ENCODE results near the gene FBXL16. TPM values are rescaled to one million over a fixed set of nuclear protein-coding genes. Genes with fewer than 3 reads are reported as not detected.
"Not testable (repeated sequence)": the region's sequence is repeated elsewhere in the genome, so short reads cannot be mapped to it uniquely, and the experiment has no call there.

The FBXL16 gene
- total RNA-seq, 4 donors from 2014 or later: 5.8 to 7.5 (median 6.9) TPM

GRCh38 chr16:694187-694862 is 11.3 kb downstream of the FBXL16 start:
- Histone ChIP-seq H3K27me3 (no peaks in the 10 kb centered on the region), H3K4me1 (peaks cover 27 to 34% of the 10 kb centered on the region in 2 donors), H3K9me3 (no peaks in the 10 kb centered on the region), H3K27ac (no peak overlapping the region), H3K36me3 (no peaks in the 10 kb centered on the region), H3K4me3 (replicated peaks in 1 of 3) (peak overlapping the region in 1 of 3 donors; percentile 32)
- no peak for DNase-seq
- no peak for TF ChIP-seq POLR2A (IDR thresholded peaks at IDR 0.05)
- TF ChIP-seq CTCF (IDR thresholded peaks at IDR 0.05): no peak
- intact Hi-C loops (cut with DNase I): no loop called here
- 0 to 9% methylated on average over 3 to 29 of the region's 64 CpGs for WGBS, 2 donors

DNA sequence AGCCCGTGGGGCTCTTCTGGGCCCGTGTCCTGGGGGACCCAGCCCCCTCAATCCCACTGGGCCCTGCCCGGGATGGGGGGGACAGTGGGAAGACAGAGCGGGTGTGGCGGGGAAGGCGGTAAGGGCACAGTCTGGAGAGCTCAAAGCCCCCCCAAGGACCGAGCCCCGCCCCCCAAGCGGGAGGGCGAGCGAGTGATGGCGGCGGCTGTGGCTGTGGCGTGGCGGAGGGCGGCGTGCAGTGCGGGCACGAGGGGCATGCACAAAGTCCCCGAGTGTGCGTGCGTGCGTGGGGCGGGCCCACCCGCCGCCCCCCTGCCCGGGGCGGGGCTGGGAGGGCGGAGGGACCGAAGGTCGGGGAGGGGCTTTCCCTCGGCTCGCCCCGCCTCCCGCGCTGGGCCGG is 11.8 kb downstream of the FBXL16 start:
- Histone ChIP-seq H3K27ac (no peak overlapping the region), H3K4me3 (replicated peaks in 1 of 3) (no peak overlapping the region), H3K36me3 (no peaks in the 10 kb centered on the region), H3K27me3 (no peaks in the 10 kb centered on the region), H3K4me1 (peaks cover 28 to 40% of the 10 kb centered on the region in 2 donors), H3K9me3 (no peaks in the 10 kb centered on the region)
- no peak for TF ChIP-seq POLR2A (IDR thresholded peaks at IDR 0.05)
- no peak for TF ChIP-seq CTCF (IDR thresholded peaks at IDR 0.05)
- intact Hi-C loops (cut with DNase I): no loop called here
- no peak for DNase-seq
- WGBS, 2 donors: 45% methylated on average over 16 of the region's 37 CpGs; no CpG with 5 or more reads in 1 of the 2 donors

DNA sequence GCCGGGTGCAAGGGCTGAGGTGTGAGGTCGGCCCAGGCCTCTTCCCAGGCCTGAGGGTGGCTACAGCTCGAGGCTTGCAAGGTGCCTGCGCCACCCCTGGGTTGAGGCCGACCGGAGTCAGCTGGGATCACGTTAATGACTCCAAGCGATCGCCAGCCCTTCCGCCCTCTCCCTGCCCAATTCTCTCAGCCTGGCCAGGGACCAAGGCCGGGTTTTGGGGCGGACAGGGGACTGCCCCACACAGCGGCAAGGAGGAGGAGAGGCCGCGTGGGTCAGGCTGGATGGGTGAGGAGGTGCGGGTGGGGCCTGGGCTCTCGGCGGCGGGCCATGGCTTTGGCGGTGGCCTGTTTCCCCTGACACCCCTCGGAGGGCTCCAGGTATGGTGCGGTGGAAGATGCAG is 12.2 kb downstream of the FBXL16 start:
- no peak for DNase-seq
- intact Hi-C loops (cut with DNase I): no loop called here
- no peaks in the 10 kb centered on the region for H3K9me3 ChIP-seq
- whole genome bisulfite sequencing, 2 donors: 67% methylated on average over 13 of the region's 22 CpGs; no CpG with 5 or more reads in 1 of the 2 donors
- H3K27ac ChIP-seq: no peak overlapping the region
- H3K27me3 ChIP-seq: no peaks in the 10 kb centered on the region
- H3K4me1 ChIP-seq: peaks cover 28 to 41% of the 10 kb centered on the region in 2 donors
- no peak for TF ChIP-seq POLR2A (IDR thresholded peaks at IDR 0.05)
- no peak for TF ChIP-seq CTCF (IDR thresholded peaks at IDR 0.05)
- H3K4me3 ChIP-seq (replicated peaks in 1 of 3): no peak overlapping the region
- no peaks in the 10 kb centered on the region for H3K36me3 ChIP-seq

GRCh38 chr16:692356-693108 is 13.1 kb downstream of the FBXL16 start:
- H3K27ac ChIP-seq: no peak overlapping the region
- no peaks in the 10 kb centered on the region for H3K9me3 ChIP-seq
- H3K27me3 ChIP-seq: no peaks in the 10 kb centered on the region
- no peak overlapping the region for H3K4me3 ChIP-seq (replicated peaks in 1 of 3)
- TF ChIP-seq POLR2A (IDR thresholded peaks at IDR 0.05) (no peak), CTCF (IDR thresholded peaks at IDR 0.05) (no peak)
- no peak for DNase-seq
- intact Hi-C loops (cut with DNase I): no loop called here
- no peaks in the 10 kb centered on the region for H3K36me3 ChIP-seq
- H3K4me1 ChIP-seq: peaks cover 28 to 41% of the 10 kb centered on the region in 2 donors
- WGBS, 2 donors: 64 to 72% methylated on average over 10 of the region's 10 CpGs

GRCh38 chr16:691242-691641 is 14.4 kb downstream of the FBXL16 start:
- H3K9me3 ChIP-seq; H3K36me3 ChIP-seq; DNase-seq; H3K27ac ChIP-seq; H3K4me3 ChIP-seq (replicated peaks in 1 of 3); H3K27me3 ChIP-seq; intact Hi-C loops (cut with DNase I): not testable (repeated sequence)
- H3K4me1 ChIP-seq: peaks cover 28 to 40% of the 10 kb centered on the region in 2 donors
- WGBS, 2 donors: 88 to 90% methylated on average over 16 of the region's 16 CpGs
